GM23338 (cell line): ENCODE data around the gene GYPC. TPM values are rescaled to one million over a fixed set of nuclear protein-coding genes. Genes with fewer than 3 reads are reported as not detected.

Experiments
- ATAC-seq: fragments of 200-7000 bp; cut with Tn5 transposase; 3 replicates; pipeline ENCODE4 v1.9.1; 2020
- DNase-seq: peaks from one replicate; pipeline ENCODE4 v3.0.0-alpha.2; 2015; ENCODE audit warnings: low spot score
- H2AFZ ChIP-seq: fragments of 200-600 bp; sonication (generic); 2 replicates; pipeline ENCODE4 v1.8.0; 2016; ENCODE audit warnings: antibody characterized with exemption, mild to moderate bottlenecking, moderate library complexity
- H3F3A ChIP-seq: fragments of 200-600 bp; sonication (generic); replicated peaks from 2 replicates; pipeline ENCODE4 v1.8.0; 2017; ENCODE audit warnings: antibody characterized with exemption, mixed run types, low read depth
- H3K27ac ChIP-seq: fragments of 200-600 bp; sonication (generic); 2 replicates; pipeline ENCODE4 v1.6.1; 2016; ENCODE audit warnings: low read depth
- H3K27me3 ChIP-seq: fragments of 200-600 bp; sonication (generic); 2 replicates; pipeline ENCODE4 v1.8.0; 2016; ENCODE audit warnings: mild to moderate bottlenecking, mixed run types, moderate library complexity; ENCODE audit not compliant: insufficient read depth
- H3K36me3 ChIP-seq: fragments of 200-600 bp; sonication (generic); 2 replicates; pipeline ENCODE4 v1.8.0; 2016; ENCODE audit warnings: mild to moderate bottlenecking; ENCODE audit not compliant: insufficient read depth
- H3K4me1 ChIP-seq: fragments of 200-600 bp; sonication (generic); 2 replicates; pipeline ENCODE4 v1.8.0; 2016; ENCODE audit warnings: mild to moderate bottlenecking, moderate library complexity; ENCODE audit not compliant: insufficient read depth
- H3K4me2 ChIP-seq: fragments of 200-600 bp; sonication (generic); 2 replicates; pipeline ENCODE4 v1.7.1; 2017; ENCODE audit warnings: mixed run types
- H3K4me3 ChIP-seq: fragments of 200-600 bp; sonication (generic); 2 replicates; pipeline ENCODE4 v1.6.1; 2016; ENCODE audit warnings: mixed run types
- H3K79me2 ChIP-seq: fragments of 200-600 bp; sonication (generic); replicated peaks from 2 replicates; pipeline ENCODE4 v1.8.0; 2017; ENCODE audit warnings: mild to moderate bottlenecking; ENCODE audit not compliant: insufficient read depth
- H3K9me2 ChIP-seq: fragments of 200-600 bp; sonication (generic); 2 replicates; pipeline ENCODE4 v1.8.0; 2017; ENCODE audit not compliant: insufficient read depth
- H4K20me1 ChIP-seq: fragments of 200-600 bp; sonication (generic); replicated peaks from 2 replicates; pipeline ENCODE4 v1.8.0; 2017; ENCODE audit warnings: mild to moderate bottlenecking; ENCODE audit not compliant: insufficient read depth
- H3K27ac Mint-ChIP-seq: 2 replicates; pipeline ENCODE4 v1.8.0; 2020; ENCODE audit warnings: inconsistent platforms, mild to moderate bottlenecking, moderate library complexity, mixed read lengths
- H3K27me3 Mint-ChIP-seq: 3 replicates; pipeline ENCODE4 v1.8.0; 2022; ENCODE audit warnings: low read depth, mild to moderate bottlenecking, moderate library complexity, mixed read lengths, inconsistent platforms; ENCODE audit not compliant: insufficient read depth, poor library complexity
- H3K36me3 Mint-ChIP-seq: 3 replicates; pipeline ENCODE4 v1.8.0; 2021; ENCODE audit warnings: low read depth, mild to moderate bottlenecking, inconsistent platforms, moderate library complexity, mixed read lengths
- H3K4me1 Mint-ChIP-seq: 3 replicates; pipeline ENCODE4 v1.8.0; 2020; ENCODE audit warnings: mild to moderate bottlenecking, inconsistent platforms, mixed read lengths
- H3K4me3 Mint-ChIP-seq: 3 replicates; pipeline ENCODE4 v1.8.0; 2021; ENCODE audit warnings: moderate library complexity, mild to moderate bottlenecking, inconsistent platforms, mixed read lengths
- H3K9me3 Mint-ChIP-seq: 3 replicates; pipeline ENCODE4 v1.8.0; 2020; ENCODE audit warnings: moderate library complexity, mild to moderate bottlenecking, inconsistent platforms, mixed read lengths
- EZH2 ChIP-seq: fragments of 200-600 bp; sonication (generic); IDR thresholded peaks from one replicate; pipeline ENCODE4 v1.8.0; 2017; ENCODE audit warnings: antibody characterized with exemption, mild to moderate bottlenecking, low read depth; ENCODE audit not compliant: unreplicated experiment
- EZH2phosphoT487 ChIP-seq: fragments of 200-600 bp; sonication (generic); IDR thresholded peaks from one replicate; pipeline ENCODE4 v1.8.1; 2018; ENCODE audit warnings: antibody characterized with exemption; ENCODE audit not compliant: unreplicated experiment
- JUNB ChIP-seq: IDR thresholded peaks from one replicate; pipeline ENCODE4 v1.6.1; 2016; ENCODE audit warnings: antibody characterized with exemption; ENCODE audit not compliant: unreplicated experiment
- POLR2AphosphoS5 ChIP-seq: IDR thresholded peaks from 2 replicates; pipeline ENCODE4 v1.6.1; 2016; ENCODE audit warnings: antibody characterized with exemption, low read depth
- STAT1 ChIP-seq: IDR thresholded peaks from one replicate; pipeline ENCODE4 v1.6.1; 2016; ENCODE audit warnings: antibody characterized with exemption; ENCODE audit not compliant: unreplicated experiment
- ZNF462 ChIP-seq: fragments of 250-450 bp; sonication (Bioruptor Pico); IDR thresholded peaks from 2 replicates; pipeline ENCODE4 v1.5.0; 2020; ENCODE audit warnings: mild to moderate bottlenecking, moderate library complexity
- polyA plus RNA-seq: library from polyadenylated mRNA; unstranded; fragments of >200 nt; fragmentation: Nextera tagmentation; extraction: Ambion mirVana; gene quantifications from 2 replicates; pipeline ENCODE4 v1.2.1, GENCODE V29; 2016
- total RNA-seq: library from RNA; depleted of rRNA; stranded (reverse); fragments of >200 nt; shearing (Covaris generic); gene quantifications from 2 replicates; pipeline ENCODE4 v1.2.3, GENCODE V29; 2014
- TF ChIP-seq, protein P1 (sequence below): IDR thresholded peaks from 2 replicates; pipeline ENCODE4 v1.6.1; 2016; ENCODE audit warnings: antibody characterized with exemption
- TF ChIP-seq, protein P2 (sequence below): IDR thresholded peaks from one replicate; pipeline ENCODE4 v1.6.1; 2018; ENCODE audit warnings: antibody characterized with exemption; ENCODE audit not compliant: unreplicated experiment

Gene GYPC
- total and polyA plus RNA-seq, 2 experiments from 2014 or later: 19.6 to 29.7 TPM

GRCh38 chr2:126649101-126649500 lies 6.9 kb upstream of the GYPC start (continued):
- TF ChIP-seq ZNF462 (CRISPR knock-in tag) (no peak), EZH2phosphoT487 (no peak)
- TF ChIP-seq, protein P1, sequence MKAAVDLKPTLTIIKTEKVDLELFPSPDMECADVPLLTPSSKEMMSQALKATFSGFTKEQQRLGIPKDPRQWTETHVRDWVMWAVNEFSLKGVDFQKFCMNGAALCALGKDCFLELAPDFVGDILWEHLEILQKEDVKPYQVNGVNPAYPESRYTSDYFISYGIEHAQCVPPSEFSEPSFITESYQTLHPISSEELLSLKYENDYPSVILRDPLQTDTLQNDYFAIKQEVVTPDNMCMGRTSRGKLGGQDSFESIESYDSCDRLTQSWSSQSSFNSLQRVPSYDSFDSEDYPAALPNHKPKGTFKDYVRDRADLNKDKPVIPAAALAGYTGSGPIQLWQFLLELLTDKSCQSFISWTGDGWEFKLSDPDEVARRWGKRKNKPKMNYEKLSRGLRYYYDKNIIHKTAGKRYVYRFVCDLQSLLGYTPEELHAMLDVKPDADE: no peak

GRCh38 chr2:126650994-126651393 lies 5.0 kb upstream of the GYPC start:
- Mint-ChIP-seq H3K9me3 (peaks cover 5% of the 10 kb centered on the region), H3K27me3 (peaks cover 15% of the 10 kb centered on the region), H3K4me1 (peaks cover 10% of the 10 kb centered on the region), H3K4me3 (no peak overlapping the region), H3K27ac (no peak overlapping the region), H3K36me3 (no peaks in the 10 kb centered on the region)
- peaks cover 10% of the 10 kb centered on the region for H3K4me1 ChIP-seq
- H3F3A ChIP-seq: no peaks in the 10 kb centered on the region
- H3K27me3 ChIP-seq: peaks cover 7% of the 10 kb centered on the region; the same call in 1 of the 2 replicates
- no peak overlapping the region for H3K27ac ChIP-seq
- H3K4me2 ChIP-seq: no peak overlapping the region
- H4K20me1 ChIP-seq: no peaks in the 10 kb centered on the region
- no peaks in the 10 kb centered on the region for H3K36me3 ChIP-seq
- H2AFZ ChIP-seq: no peak overlapping the region
- TF ChIP-seq POLR2AphosphoS5: no peak
- no peak for TF ChIP-seq JUNB
- no peak for TF ChIP-seq EZH2
- TF ChIP-seq, protein P1: no peak
- TF ChIP-seq STAT1: no peak
- TF ChIP-seq, protein P2, sequence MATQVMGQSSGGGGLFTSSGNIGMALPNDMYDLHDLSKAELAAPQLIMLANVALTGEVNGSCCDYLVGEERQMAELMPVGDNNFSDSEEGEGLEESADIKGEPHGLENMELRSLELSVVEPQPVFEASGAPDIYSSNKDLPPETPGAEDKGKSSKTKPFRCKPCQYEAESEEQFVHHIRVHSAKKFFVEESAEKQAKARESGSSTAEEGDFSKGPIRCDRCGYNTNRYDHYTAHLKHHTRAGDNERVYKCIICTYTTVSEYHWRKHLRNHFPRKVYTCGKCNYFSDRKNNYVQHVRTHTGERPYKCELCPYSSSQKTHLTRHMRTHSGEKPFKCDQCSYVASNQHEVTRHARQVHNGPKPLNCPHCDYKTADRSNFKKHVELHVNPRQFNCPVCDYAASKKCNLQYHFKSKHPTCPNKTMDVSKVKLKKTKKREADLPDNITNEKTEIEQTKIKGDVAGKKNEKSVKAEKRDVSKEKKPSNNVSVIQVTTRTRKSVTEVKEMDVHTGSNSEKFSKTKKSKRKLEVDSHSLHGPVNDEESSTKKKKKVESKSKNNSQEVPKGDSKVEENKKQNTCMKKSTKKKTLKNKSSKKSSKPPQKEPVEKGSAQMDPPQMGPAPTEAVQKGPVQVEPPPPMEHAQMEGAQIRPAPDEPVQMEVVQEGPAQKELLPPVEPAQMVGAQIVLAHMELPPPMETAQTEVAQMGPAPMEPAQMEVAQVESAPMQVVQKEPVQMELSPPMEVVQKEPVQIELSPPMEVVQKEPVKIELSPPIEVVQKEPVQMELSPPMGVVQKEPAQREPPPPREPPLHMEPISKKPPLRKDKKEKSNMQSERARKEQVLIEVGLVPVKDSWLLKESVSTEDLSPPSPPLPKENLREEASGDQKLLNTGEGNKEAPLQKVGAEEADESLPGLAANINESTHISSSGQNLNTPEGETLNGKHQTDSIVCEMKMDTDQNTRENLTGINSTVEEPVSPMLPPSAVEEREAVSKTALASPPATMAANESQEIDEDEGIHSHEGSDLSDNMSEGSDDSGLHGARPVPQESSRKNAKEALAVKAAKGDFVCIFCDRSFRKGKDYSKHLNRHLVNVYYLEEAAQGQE: no peak
- DNase-seq (no peak), ATAC-seq (no peak)
- H3K4me3 ChIP-seq: no peak overlapping the region
- H3K79me2 ChIP-seq: no peaks in the 10 kb centered on the region
- H3K9me2 ChIP-seq: 0 out of 2 replicates have a peak, but pooled peaks cover 7% of the 10 kb centered on the region
